ENCODE measurements around the gene PEBP1.

Gene PEBP1

DNA sequence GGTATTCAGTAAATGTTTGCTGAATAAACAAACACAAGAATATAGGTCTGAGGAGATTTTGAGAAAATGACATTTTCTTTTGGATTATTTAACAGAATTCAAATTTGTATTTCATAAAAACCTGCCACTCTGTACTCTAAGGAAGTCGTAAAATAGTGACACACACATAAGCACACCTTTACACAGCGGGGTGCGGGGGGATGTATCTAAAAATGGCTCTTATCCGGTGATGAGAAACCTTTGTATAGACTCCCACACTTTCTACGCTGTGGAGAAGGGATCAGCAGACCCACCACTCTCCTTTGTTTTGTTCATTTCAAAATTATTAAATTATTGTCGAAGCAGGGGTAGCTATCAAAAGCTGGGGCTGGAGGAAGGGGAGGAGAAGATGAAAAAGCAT, 58.0 kb downstream of the PEBP1 start:
- DNase-seq (ENCODE audit: extremely low spot score), result no peak
- ChIA-PET CTCF (interaction anchor here (1.5 kb wide), 1 partner anchor 12 kb away, joined by 3 read pairs; no protein-coding TSS in a partner anchor), POLR2A (no interaction called here)
- TF ChIP-seq, protein P1, sequence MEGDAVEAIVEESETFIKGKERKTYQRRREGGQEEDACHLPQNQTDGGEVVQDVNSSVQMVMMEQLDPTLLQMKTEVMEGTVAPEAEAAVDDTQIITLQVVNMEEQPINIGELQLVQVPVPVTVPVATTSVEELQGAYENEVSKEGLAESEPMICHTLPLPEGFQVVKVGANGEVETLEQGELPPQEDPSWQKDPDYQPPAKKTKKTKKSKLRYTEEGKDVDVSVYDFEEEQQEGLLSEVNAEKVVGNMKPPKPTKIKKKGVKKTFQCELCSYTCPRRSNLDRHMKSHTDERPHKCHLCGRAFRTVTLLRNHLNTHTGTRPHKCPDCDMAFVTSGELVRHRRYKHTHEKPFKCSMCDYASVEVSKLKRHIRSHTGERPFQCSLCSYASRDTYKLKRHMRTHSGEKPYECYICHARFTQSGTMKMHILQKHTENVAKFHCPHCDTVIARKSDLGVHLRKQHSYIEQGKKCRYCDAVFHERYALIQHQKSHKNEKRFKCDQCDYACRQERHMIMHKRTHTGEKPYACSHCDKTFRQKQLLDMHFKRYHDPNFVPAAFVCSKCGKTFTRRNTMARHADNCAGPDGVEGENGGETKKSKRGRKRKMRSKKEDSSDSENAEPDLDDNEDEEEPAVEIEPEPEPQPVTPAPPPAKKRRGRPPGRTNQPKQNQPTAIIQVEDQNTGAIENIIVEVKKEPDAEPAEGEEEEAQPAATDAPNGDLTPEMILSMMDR (IDR thresholded peaks at IDR 0.05; ENCODE audit: control extremely low read depth, extremely low read depth, low read depth, missing control alignments), result no peak
